ENCODE measurements around the gene SMG5. TPM values are rescaled to one million over a fixed set of nuclear protein-coding genes. Genes with fewer than 3 reads are reported as not detected.

Gene SMG5
- total and polyA plus RNA-seq, 2 donors (not counting 1 experiment from before 2014, with no cell fraction given): 53.5 to 77.0 TPM

DNA sequence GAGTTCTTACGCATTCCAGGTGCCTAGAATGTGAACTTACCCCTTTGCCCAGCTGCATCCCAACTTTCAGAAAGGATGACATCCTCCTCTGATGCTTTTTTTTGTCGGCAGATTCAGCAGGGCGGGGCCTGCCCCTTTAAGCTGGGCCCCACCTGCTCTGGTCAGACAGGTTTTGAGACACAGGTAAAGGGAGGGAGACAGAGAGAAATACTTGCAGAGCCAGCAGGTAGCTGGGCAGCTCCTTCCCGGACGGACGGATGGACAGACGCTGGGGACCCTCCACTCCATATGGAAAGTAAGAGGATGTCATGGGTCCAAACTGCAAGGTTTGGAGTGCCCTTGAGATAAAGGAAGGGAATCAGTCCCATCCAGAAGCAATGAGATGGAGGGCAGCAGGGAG, 1.5 kb upstream of the SMG5 start, which contains the start of gene TMEM79:
TSS of gene TMEM79 (plus strand) at position 214 of the 400 bp plus-strand sequence. CDS start 902 bp downstream, outside the sequence.
- Mint-ChIP-seq H3K27ac (peak within 1 kb of the TSS; percentile 98), H3K4me1 (peaks cover 39% of the 10 kb centered on the region), H3K27me3 (no peaks in the 10 kb centered on the region), H3K4me3 (peak within 1 kb of the TSS; percentile 98), H3K9me3 (ENCODE audit: insufficient read depth) (no peaks in the 10 kb centered on the region)
- H3K4me1 ChIP-seq (ENCODE audit: control insufficient read depth in 2 of 2, insufficient read depth in 2 of 2, low read length in 2 of 2): peaks cover 20 to 28% of the 10 kb centered on the region in 2 donors
- H2AFZ ChIP-seq (ENCODE audit: insufficient read depth, low read depth, low read length, poor library complexity, severe bottlenecking): peak within 1 kb of the TSS; percentile 86
- peak within 1 kb of the TSS; percentile 91 for H3K9ac ChIP-seq (ENCODE audit: low read length)
- no peak for DNase-seq
- CTCF ChIA-PET: interaction anchor here (1.9 kb wide), 1 partner anchor 59 kb away, joined by 6 read pairs; no protein-coding TSS in a partner anchor
- H3K27ac ChIP-seq (ENCODE audit: low read length in 2 of 2): peak within 1 kb of the TSS; percentile 56 to 89
- 95% methylated on average over 4 of the region's 7 CpGs for WGBS (ENCODE audit: insufficient coverage)
- H3K79me2 ChIP-seq (ENCODE audit: control insufficient read depth, insufficient read depth, low read length): peaks cover 52% of the 10 kb centered on the region
- H4K20me1 ChIP-seq (ENCODE audit: control insufficient read depth, insufficient read depth, low read length, poor library complexity, severe bottlenecking): peaks cover 17% of the 10 kb centered on the region
- TF ChIP-seq, protein P1, sequence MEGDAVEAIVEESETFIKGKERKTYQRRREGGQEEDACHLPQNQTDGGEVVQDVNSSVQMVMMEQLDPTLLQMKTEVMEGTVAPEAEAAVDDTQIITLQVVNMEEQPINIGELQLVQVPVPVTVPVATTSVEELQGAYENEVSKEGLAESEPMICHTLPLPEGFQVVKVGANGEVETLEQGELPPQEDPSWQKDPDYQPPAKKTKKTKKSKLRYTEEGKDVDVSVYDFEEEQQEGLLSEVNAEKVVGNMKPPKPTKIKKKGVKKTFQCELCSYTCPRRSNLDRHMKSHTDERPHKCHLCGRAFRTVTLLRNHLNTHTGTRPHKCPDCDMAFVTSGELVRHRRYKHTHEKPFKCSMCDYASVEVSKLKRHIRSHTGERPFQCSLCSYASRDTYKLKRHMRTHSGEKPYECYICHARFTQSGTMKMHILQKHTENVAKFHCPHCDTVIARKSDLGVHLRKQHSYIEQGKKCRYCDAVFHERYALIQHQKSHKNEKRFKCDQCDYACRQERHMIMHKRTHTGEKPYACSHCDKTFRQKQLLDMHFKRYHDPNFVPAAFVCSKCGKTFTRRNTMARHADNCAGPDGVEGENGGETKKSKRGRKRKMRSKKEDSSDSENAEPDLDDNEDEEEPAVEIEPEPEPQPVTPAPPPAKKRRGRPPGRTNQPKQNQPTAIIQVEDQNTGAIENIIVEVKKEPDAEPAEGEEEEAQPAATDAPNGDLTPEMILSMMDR (IDR thresholded peaks at IDR 0.05): no peak
- TF ChIP-seq EZH2 (IDR thresholded peaks at IDR 0.05; ENCODE audit: borderline replicate concordance, insufficient read depth, low read depth, low read length, poor library complexity, severe bottlenecking): no peak
- no peaks in the 10 kb centered on the region for H3K9me3 ChIP-seq (ENCODE audit: control extremely low read depth in 1 of 3, control insufficient read depth in 2 of 3, insufficient read depth in 1 of 3, low read length in 2 of 3)
- H3K4me3 ChIP-seq (ENCODE audit: control extremely low read depth in 1 of 5, extremely low read depth in 1 of 5, insufficient read depth in 1 of 5, low read depth in 2 of 5, low read length in 4 of 5): peak within 1 kb of the TSS; percentile 74 to 99 (median 86)
- intact Hi-C loops (cut with micrococcal nuclease): loop anchor here (5.0 kb wide), 1 partner anchor 1957 kb away; the partner anchor contains the start of gene ATP8B2
- H3K36me3 ChIP-seq (replicated peaks in 1 of 2; ENCODE audit: control extremely low read depth in 1 of 2, control insufficient read depth in 1 of 2, extremely low read depth in 1 of 2, insufficient read depth in 2 of 2, low read length in 1 of 2): peaks cover 0 to 6% of the 10 kb centered on the region in 2 experiments
- ATAC-seq (ENCODE audit: low read depth): no peak
- POLR2A ChIA-PET: interaction anchor here (1.1 kb wide), 1 partner anchor 10 kb away, joined by 3 read pairs; no protein-coding TSS in a partner anchor
- no peaks in the 10 kb centered on the region for H3K27me3 ChIP-seq (replicated peaks in 1 of 4; ENCODE audit: control extremely low read depth in 1 of 4, control insufficient read depth in 3 of 4, insufficient read depth in 4 of 4, low read length in 3 of 4)
- peak within 1 kb of the TSS; percentile 80 for H3K4me2 ChIP-seq (replicated peaks; ENCODE audit: low read depth, low read length, poor library complexity, severe bottlenecking)

DNA sequence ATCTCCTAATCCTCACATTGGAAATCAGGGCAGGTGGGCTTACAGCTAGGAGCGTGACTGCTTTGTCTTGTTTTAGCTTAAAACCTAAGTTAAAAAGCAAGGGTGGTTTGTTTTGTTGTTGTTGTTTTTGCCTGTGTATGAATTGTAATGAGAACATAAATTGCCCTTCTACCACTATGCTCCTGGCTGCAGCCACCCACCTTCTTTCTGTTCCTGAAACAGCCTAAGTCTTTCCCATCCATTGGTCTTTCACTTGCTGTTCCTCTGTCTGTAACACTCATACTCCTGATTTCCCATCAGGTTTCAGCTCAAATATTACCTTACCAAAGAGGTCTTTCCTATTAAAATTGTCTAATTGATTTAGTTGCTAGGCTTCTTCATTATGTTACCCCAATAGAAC, 896 bp upstream of the SMG5 start:
- peak overlapping the region; percentile 86 for H2AFZ ChIP-seq (ENCODE audit: insufficient read depth, low read depth, low read length, poor library complexity, severe bottlenecking)
- Mint-ChIP-seq H3K9me3 (ENCODE audit: insufficient read depth) (no peaks in the 10 kb centered on the region), H3K27me3 (no peaks in the 10 kb centered on the region), H3K4me1 (peaks cover 39% of the 10 kb centered on the region), H3K27ac (peak overlapping the region; percentile 98), H3K4me3 (peak overlapping the region; percentile 98)
- WGBS (ENCODE audit: insufficient coverage): 100% methylated on average over 1 of the region's 1 CpG
- no peaks in the 10 kb centered on the region for H3K9me3 ChIP-seq (ENCODE audit: control extremely low read depth in 1 of 3, control insufficient read depth in 2 of 3, insufficient read depth in 1 of 3, low read length in 2 of 3)
- peak overlapping the region; percentile 74 to 99 (median 86) for H3K4me3 ChIP-seq (ENCODE audit: control extremely low read depth in 1 of 5, extremely low read depth in 1 of 5, insufficient read depth in 1 of 5, low read depth in 2 of 5, low read length in 4 of 5)
- H3K9ac ChIP-seq (ENCODE audit: low read length): peak overlapping the region; percentile 91
- ATAC-seq (ENCODE audit: low read depth) (no peak), DNase-seq (no peak)
- CTCF ChIA-PET: interaction anchor here (0.9 to 1.9 kb wide), 6 partner anchors 58 to 230 kb away, joined by 3 to 6 read pairs (median 4); partner anchors contain the start of genes PMF1 and UBQLN4
- no peaks in the 10 kb centered on the region for H3K27me3 ChIP-seq (replicated peaks in 1 of 4; ENCODE audit: control extremely low read depth in 1 of 4, control insufficient read depth in 3 of 4, insufficient read depth in 4 of 4, low read length in 3 of 4)
- intact Hi-C loops (cut with micrococcal nuclease): loop anchor here (5.0 kb wide), 1 partner anchor 1956 kb away; the partner anchor contains the start of gene ATP8B2
- peaks cover 0 to 12% of the 10 kb centered on the region in 2 experiments for H3K36me3 ChIP-seq (replicated peaks in 1 of 2; ENCODE audit: control extremely low read depth in 1 of 2, control insufficient read depth in 1 of 2, extremely low read depth in 1 of 2, insufficient read depth in 2 of 2, low read length in 1 of 2)
- H4K20me1 ChIP-seq (ENCODE audit: control insufficient read depth, insufficient read depth, low read length, poor library complexity, severe bottlenecking): peaks cover 21% of the 10 kb centered on the region
- POLR2A ChIA-PET: interaction anchor here (1.1 to 2.8 kb wide), 2 partner anchors 11 to 71 kb away, joined by 3 to 9 read pairs; partner anchors contain the start of gene PMF1
- TF ChIP-seq EZH2 (IDR thresholded peaks at IDR 0.05; ENCODE audit: borderline replicate concordance, insufficient read depth, low read depth, low read length, poor library complexity, severe bottlenecking): no peak
- TF ChIP-seq, protein P1 (IDR thresholded peaks at IDR 0.05): no peak
- peak overlapping the region in 1 of 2 donors; percentile 89 for H3K27ac ChIP-seq (ENCODE audit: low read length in 2 of 2)
- peaks cover 20 to 28% of the 10 kb centered on the region in 2 donors for H3K4me1 ChIP-seq (ENCODE audit: control insufficient read depth in 2 of 2, insufficient read depth in 2 of 2, low read length in 2 of 2)
- peaks cover 57% of the 10 kb centered on the region for H3K79me2 ChIP-seq (ENCODE audit: control insufficient read depth, insufficient read depth, low read length)
- peak overlapping the region; percentile 80 for H3K4me2 ChIP-seq (replicated peaks; ENCODE audit: low read depth, low read length, poor library complexity, severe bottlenecking)

Measured in B cell (primary cell).